ENCODE data around the gene FLOT2. TPM values are rescaled to one million over a fixed set of nuclear protein-coding genes. Genes with fewer than 3 reads are reported as not detected.

Gene FLOT2
- total RNA-seq, 1 experiment from 2014 or later, result 98.1 TPM

- DNase-seq (ENCODE audit: low read depth, low spot score) (no peak), ATAC-seq (no peak)
- POLR2A ChIA-PET, result no interaction called here
- Histone ChIP-seq H3K27ac (ENCODE audit: low read depth, low read length) (no peak overlapping the region), H4K20me1 (ENCODE audit: insufficient read depth) (no peaks in the 10 kb centered on the region), H3K9ac (ENCODE audit: low read length) (no peak overlapping the region), H3K27me3 (ENCODE audit: insufficient read depth, low read length) (no peaks in the 10 kb centered on the region), H3K79me2 (ENCODE audit: insufficient read depth, low read length) (peaks cover 14% of the 10 kb centered on the region; the same call in 1 of the 2 replicates), H3K9me2 (ENCODE audit: insufficient read depth) (no peaks in the 10 kb centered on the region), H3K4me2 (ENCODE audit: low read length) (no peak overlapping the region), H3K4me3 (replicated peaks in 1 of 2; ENCODE audit: low read depth in 1 of 2, low read length in 2 of 2) (no peak overlapping the region), H3K4me1 (ENCODE audit: control insufficient read depth in 1 of 2, insufficient read depth in 2 of 2, low read length in 2 of 2) (no peaks in the 10 kb centered on the region), H2AFZ (ENCODE audit: low read depth, low read length, poor library complexity, severe bottlenecking) (no peak overlapping the region), H3K36me3 (ENCODE audit: control insufficient read depth in 1 of 2, insufficient read depth in 2 of 2, low read length in 2 of 2) (peaks cover 49 to 63% of the 10 kb centered on the region in 2 experiments), H3K9me3 (ENCODE audit: control insufficient read depth in 1 of 2, insufficient read depth in 1 of 2, low read depth in 1 of 2, low read length in 2 of 2) (no peaks in the 10 kb centered on the region)
- no TSS peak for BruUV-seq (replicated peaks)
- TF ChIP-seq, protein P1, sequence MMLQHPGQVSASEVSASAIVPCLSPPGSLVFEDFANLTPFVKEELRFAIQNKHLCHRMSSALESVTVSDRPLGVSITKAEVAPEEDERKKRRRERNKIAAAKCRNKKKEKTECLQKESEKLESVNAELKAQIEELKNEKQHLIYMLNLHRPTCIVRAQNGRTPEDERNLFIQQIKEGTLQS (IDR thresholded peaks at IDR 0.05), result no peak
- TF ChIP-seq SRF (IDR thresholded peaks at IDR 0.05; ENCODE audit: low read depth), result no peak
- TF ChIP-seq EGR1 (IDR thresholded peaks at IDR 0.05; ENCODE audit: low read depth), result no peak
- TF ChIP-seq CTCF (IDR thresholded peaks at IDR 0.05 in 2 of 3, conservative IDR thresholded peaks at IDR 0.05 in 1 of 3; ENCODE audit: borderline replicate concordance in 1 of 3, insufficient read depth in 1 of 3, low read depth in 2 of 3, low read length in 2 of 3), result no peak
- TF ChIP-seq SP1 (IDR thresholded peaks at IDR 0.05; ENCODE audit: low read depth), result no peak
- no peak for TF ChIP-seq EZH2phosphoT487 (IDR thresholded peaks at IDR 0.05; ENCODE audit: borderline replicate concordance)
- TF ChIP-seq, protein P2, sequence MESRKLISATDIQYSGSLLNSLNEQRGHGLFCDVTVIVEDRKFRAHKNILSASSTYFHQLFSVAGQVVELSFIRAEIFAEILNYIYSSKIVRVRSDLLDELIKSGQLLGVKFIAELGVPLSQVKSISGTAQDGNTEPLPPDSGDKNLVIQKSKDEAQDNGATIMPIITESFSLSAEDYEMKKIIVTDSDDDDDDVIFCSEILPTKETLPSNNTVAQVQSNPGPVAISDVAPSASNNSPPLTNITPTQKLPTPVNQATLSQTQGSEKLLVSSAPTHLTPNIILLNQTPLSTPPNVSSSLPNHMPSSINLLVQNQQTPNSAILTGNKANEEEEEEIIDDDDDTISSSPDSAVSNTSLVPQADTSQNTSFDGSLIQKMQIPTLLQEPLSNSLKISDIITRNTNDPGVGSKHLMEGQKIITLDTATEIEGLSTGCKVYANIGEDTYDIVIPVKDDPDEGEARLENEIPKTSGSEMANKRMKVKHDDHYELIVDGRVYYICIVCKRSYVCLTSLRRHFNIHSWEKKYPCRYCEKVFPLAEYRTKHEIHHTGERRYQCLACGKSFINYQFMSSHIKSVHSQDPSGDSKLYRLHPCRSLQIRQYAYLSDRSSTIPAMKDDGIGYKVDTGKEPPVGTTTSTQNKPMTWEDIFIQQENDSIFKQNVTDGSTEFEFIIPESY (IDR thresholded peaks at IDR 0.05; ENCODE audit: extremely low read depth, insufficient replicate concordance, low read length), result no peak
- CTCF ChIA-PET, result no interaction called here
- intact Hi-C loops (cut with micrococcal nuclease), result no loop called here
- RAD21 ChIA-PET (ENCODE audit: low non-redundant PET in 1 of 2, low total read pairs in 2 of 2, uncharacterized antibody in 2 of 2, unreplicated experiment in 2 of 2), result no interaction called here
These were observed 22.7 kb upstream of the FLOT2 start for GRCh38 chr17:28920201-28920600.

All from HCT116 (cell line).